NOMO-1 treated with dmso at 0.1 percent for 144 hours (cell line): Measurements from ENCODE around the gene ASPDH.

Experiments
- DNase-seq: peaks from one replicate; lab custom pipeline; 2025; ENCODE audit not compliant: unreplicated experiment; lab: John Stamatoyannopoulos, UW

ASPDH gene

DNA sequence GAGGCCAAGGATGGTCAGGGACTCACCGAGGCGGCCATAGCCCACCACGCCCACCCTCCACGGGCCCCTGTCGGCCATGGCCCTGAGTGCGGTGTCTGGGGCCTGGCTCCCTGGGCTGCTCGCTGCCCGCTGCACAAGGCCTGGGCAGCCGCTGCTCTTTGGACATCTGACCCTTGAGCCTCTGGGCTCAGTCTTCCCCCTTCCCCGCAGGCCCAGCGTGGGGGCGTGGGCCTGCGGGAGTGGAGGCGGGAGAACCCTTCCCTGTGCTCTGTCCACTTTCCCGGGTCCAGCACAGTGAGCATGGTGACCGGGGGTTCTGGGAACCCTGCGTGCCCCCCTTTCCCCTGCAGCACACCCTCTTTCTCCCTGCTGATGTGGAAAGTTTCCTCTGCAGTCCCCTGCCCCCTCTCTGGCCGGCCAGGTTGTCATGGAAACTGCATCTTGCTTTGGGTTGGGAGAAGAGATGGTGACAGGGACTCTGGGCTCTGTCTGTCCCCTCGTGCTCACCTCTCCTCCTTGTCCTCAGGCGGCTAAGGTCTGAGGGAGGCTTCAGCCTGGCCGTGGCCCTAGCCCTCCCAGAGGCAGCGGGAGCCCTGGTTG lies at the start of gene ASPDH:
Gene ASPDH, minus strand, starts transcription at position 168 of the 600 bp plus-strand sequence. Its CDS starts 90 bp downstream, at position 78.
- DNase-seq, result no peak

DNA sequence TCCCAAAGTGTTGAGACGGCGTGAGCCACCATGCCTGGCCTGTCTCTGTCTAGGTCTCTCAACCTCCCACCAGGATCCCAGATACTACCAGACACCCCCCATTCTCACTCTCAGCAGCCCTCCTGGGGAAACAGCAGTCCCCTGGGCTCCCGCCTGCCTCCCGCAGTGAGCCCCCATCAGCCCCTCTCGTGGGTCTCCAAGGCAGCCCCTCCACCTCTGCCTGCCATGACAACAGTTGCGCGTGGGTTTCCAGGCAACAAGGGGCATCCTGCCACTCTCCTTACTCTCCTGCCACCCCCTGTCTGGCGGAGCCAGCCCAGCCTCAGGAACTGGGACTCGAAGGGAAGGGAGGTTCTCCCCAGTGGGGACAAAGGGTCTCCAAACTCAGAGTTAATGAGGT lies 49.3 kb upstream of the ASPDH start:
- DNase-seq, result no peak

DNA sequence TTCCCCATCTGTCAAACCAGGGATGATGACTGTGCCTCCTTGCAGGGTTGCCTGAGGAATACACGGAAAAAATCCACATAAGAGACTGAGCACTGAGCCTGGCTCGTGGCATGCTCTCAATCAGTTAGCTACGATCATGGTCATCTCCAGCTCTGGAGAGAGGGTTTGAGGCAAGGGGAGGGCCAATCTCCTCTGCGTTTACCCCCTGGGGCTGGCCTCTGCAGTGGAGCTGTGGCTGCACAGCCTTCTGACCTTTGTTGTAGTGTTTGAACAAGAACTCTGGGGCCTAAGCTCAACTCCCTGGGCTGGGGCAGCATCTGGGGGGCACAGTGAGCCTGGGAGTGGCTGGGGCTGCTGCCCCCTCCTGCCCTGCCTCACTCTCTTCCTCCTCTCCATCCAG lies 48.6 kb upstream of the ASPDH start:
- no peak for DNase-seq

DNA sequence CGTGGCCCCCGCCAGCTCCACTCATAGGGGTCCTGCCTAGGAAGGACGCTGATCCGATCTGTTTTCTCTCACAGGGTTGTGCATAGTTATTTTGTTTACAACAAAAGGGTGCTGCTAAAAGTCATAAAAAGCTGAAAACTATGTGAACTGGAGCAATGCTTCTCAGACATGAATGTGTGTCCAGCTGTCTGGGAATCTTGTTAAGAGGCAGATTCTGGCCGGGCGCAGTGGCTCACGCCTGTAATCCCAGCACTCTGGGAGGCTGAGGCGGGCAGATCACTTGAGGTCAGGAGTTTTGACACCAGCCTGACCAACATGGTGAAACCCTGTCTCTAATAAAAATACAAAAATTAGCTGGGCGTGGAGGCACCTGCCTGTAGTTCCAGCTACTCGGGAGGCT lies 45.9 kb upstream of the ASPDH start:
- no peak for DNase-seq

DNA sequence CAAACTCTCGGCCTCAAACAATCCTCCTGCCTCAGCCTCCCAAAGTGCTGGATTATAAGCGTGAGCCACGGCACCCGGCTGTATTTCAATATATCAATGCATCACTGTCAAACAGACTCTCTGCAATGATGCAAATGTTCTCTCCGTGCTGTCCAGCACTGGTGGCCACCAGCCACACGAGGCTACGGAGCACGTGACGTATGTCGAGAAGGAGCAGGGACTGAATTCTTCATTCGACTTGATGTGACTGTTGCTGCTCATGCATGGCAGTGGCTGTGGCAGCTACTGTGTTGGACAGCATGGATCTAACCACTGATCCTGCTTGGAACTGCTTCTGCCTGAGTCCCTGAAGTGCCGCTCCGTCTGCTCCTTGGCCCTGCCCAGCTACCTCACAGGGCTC lies 44.7 kb upstream of the ASPDH start:
- no peak for DNase-seq

DNA sequence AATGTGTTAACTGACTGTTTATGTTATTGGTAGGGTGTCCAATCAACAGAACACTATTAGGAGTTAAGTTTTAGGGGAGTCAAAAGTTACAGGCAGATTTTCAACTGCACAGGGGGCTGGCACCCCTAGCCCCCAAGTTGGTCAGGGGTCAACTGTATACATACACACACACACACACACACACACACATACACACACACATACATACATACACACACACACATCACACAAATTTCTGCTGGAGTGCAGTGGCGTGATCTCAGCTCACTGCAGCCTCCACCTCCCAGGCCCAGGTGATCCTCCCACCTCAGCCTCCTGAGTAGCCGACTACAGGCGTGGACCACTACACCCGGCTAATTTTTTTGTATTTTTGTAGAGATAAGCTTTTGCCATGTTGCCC lies 44.3 kb upstream of the ASPDH start:
- DNase-seq, result no peak

GRCh38 chr19:50557009-50557613 lies 43.4 kb upstream of the ASPDH start:
- no peak for DNase-seq

DNA sequence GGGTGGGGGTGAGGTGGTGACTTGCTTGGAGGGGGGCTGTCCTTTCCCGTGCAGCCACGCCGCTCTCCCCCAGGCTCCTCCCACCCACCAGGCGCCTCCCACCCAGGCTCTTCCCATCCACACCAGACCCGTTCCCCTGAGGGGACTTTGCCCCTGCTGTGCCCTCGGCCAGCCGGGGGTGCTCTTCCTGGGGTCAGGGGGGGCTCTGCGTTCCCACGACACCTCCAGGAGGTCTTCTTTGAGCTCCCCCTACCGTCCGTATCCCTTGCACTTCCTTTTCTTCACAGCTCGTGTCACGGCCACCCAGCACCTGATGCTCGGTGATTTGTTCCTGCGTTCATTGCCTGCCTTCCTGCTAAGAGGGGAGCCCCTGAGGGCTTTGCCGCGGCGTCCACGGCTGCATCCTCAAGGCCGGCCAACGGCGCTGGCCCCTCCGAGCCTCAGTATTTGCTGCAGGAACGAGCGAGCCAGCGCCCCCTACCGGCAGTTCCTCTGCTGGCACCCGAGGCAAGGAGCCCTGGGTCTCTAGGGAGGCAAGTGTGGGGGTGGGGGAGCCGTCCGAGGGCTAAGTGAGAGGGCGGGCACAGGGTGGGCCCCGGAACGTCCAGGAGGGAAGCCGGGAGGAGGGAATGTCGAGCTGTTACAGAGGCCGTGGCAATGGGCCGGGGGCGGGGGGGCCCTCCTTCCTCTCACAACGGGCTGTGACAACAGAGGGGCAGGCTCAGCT lies 42.7 kb upstream of the ASPDH start:
- DNase-seq, result peak; percentile 43

DNA sequence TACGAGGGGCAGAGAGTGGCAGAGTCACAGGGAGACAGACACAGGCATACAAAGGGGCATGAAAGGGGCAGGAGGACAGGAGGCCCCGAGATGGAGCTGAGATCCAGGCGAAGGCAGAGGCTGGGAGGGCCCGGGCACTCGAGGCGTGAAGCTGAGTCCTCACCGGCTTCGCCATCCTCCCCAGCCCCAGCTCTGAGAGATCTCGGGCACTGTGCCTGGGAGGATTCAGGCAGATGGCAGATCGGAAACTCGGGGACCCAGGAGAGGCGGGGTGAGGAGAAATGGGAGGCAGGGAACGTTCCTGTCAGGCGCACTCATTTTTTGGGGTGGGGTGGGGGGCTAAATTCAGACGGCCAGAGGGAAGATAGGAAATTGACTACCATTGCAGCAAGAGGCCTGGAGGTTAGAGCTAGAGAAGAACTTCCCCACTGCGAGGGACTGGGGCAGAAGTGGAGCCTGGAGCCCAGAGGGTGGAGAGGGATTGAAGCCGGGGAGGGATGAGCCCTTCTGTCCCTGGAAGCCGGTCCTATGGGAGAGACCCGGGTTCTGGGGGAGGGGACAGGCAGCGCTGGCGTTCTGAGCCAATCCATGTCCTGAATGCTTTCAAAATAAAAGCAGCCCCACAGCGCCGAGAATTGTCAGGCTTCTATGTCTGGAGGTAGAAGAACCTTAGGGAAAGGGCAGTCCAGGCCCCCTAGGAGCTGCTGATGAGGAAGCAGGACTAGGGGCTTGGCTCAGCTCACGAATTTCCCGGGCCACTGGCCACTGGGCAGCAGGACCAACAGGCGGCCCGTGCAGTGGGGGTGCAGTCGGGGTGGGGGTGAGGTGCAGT lies 42.0 kb upstream of the ASPDH start:
- DNase-seq, result no peak

DNA sequence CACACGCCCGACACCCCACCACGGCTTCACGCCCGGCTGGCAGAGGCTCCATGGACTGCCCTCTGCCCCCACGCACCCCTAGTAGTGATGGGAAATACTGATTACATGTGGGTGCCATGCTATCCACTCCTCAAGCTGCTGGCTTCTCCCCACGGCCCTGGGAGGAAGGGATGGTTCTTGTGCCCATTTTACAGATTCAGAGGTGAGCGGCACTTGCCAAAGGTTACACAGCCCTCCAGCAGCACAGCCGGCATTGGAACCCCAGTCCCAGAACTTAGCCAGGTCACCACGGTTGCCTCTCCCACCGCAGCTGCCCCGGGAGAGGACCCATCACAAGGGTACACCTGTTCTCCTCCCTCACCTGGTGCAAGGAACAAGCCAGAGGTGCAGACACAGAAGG lies 41.3 kb upstream of the ASPDH start:
- no peak for DNase-seq

DNA sequence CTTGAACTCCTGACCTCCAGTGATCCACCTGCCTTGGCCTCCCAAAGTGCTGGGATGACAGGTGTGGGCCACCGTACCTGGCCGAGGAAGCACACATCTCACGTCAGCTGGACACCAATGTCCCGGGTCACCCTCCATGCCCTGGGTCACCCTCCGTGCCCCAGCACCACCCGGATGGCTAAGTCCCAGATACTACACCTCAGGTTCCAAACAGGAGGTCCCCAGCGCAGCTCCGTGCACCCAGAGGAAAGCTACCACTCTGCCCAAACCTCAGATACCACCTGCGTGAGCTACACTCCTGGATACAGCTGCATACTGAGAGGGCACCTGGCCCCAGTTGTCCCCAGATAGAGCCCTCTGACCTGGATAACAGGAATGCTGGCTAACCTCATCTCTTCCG lies 40.5 kb upstream of the ASPDH start:
- no peak for DNase-seq

DNA sequence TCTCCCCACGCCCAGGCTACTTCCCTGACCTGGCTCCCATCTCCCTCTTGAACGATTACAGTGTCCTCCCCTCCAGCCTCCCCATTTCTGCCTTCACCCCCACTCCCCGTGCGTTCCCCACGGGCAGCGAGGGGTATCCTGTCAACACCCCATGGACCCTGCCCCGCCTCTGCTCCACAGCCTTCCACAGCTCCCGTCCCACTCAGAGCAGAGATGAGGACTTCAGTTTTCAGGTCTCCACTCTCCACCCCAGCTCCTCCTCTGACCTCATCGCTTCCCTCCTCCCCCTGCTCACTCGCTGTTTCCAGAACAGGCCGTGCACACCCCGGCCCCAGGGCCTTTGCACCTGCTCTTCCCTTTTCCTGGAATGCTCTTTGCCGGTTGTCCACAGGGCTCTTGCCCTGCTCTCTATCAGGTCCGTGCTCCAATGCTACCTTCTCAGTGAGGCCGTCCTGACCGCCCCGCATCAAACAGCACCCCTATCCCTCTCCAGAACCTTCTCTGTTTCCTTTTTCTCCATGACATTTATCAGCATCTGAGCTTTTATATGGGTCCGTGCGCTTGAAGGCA lies 39.5 kb upstream of the ASPDH start:
- no peak for DNase-seq

GRCh38 chr19:50552540-50552939 lies 38.8 kb upstream of the ASPDH start:
- no peak for DNase-seq

- DNase-seq, result no peak
Measured at GRCh38 chr19:50551715-50552187, 38.0 kb upstream of the ASPDH start.

GRCh38 chr19:50551034-50551714 lies 37.5 kb upstream of the ASPDH start:
- no peak for DNase-seq

DNA sequence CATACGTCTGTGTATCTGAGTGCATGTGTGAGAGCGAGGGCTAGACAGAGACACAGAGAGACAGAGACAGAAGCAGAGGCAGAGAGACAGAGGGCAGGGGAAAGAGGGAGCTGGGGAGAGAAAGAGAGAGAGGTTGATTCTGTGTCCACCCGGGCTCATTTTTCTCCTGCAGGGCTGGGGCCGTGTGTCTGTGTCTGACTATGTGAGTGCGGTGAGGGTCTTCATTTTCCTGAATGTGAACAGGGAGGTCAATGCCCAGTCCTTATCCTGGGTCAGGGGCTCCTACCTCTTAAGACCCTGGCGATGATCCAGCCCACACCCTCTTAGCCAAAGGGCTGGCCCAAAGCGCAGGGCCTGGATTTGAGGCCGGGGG lies 36.9 kb upstream of the ASPDH start:
- DNase-seq, result no peak

- DNase-seq, result no peak
Measured at GRCh38 chr19:50549927-50550593, 36.3 kb upstream of the ASPDH start.

GRCh38 chr19:50549059-50549926 lies 35.6 kb upstream of the ASPDH start:
- no peak for DNase-seq
